Medulla oblongata (tissue), 1 donor: ENCODE results near the gene PPP2R5C.
"Not testable (repeated sequence)": the region's sequence is repeated elsewhere in the genome, so short reads cannot be mapped to it uniquely, and the experiment has no call there.

Experiments used
- DNase-seq: peaks from one replicate; pipeline ENCODE4 v3.0.0-alpha.2; 2015; ENCODE audit errors: extremely low spot score

PPP2R5C gene

GRCh38 chr14:101727611-101728366 is 33.7 kb upstream of the PPP2R5C start:
- DNase-seq: no peak

GRCh38 chr14:101728367-101728742 is 33.2 kb upstream of the PPP2R5C start:
- no peak for DNase-seq

- no peak for DNase-seq
Measured at GRCh38 chr14:101729382-101729781, 32.1 kb upstream of the PPP2R5C start.

- not testable (repeated sequence) for DNase-seq
Measured at GRCh38 chr14:101730157-101730556, 31.4 kb upstream of the PPP2R5C start.

- DNase-seq: no peak
Measured at GRCh38 chr14:101730626-101731186, 30.8 kb upstream of the PPP2R5C start.

- no peak for DNase-seq
Measured at GRCh38 chr14:101731187-101732080, 30.1 kb upstream of the PPP2R5C start.

GRCh38 chr14:101732118-101732517 is 29.4 kb upstream of the PPP2R5C start:
- DNase-seq: no peak

- DNase-seq: no peak
Measured at GRCh38 chr14:101733211-101733610, 28.3 kb upstream of the PPP2R5C start.

- DNase-seq: no peak
Measured at GRCh38 chr14:101734246-101734847, 27.2 kb upstream of the PPP2R5C start.

GRCh38 chr14:101735453-101735852 is 26.1 kb upstream of the PPP2R5C start:
- DNase-seq: no peak

- DNase-seq: no peak
Measured at GRCh38 chr14:101736071-101736470, 25.4 kb upstream of the PPP2R5C start.

- DNase-seq: no peak
Measured at GRCh38 chr14:101736585-101736984, 24.9 kb upstream of the PPP2R5C start.

- DNase-seq: no peak
Measured at GRCh38 chr14:101737414-101738339, 23.8 kb upstream of the PPP2R5C start.

GRCh38 chr14:101738703-101739320 is 22.7 kb upstream of the PPP2R5C start:
- DNase-seq: no peak

- DNase-seq: no peak
Measured at GRCh38 chr14:101739446-101740141, 21.9 kb upstream of the PPP2R5C start.

- DNase-seq: no peak
Measured at GRCh38 chr14:101740981-101741380, 20.5 kb upstream of the PPP2R5C start.

- no peak for DNase-seq
Measured at GRCh38 chr14:101743701-101744100, 17.8 kb upstream of the PPP2R5C start.

- not testable (repeated sequence) for DNase-seq
Measured at GRCh38 chr14:101744382-101744781, 17.1 kb upstream of the PPP2R5C start.

- DNase-seq: not testable (repeated sequence)
Measured at GRCh38 chr14:101749756-101750155, 11.8 kb upstream of the PPP2R5C start.

GRCh38 chr14:101754893-101755292 is 6.6 kb upstream of the PPP2R5C start:
- DNase-seq: no peak
